Measurements from ENCODE around the gene TARM1.

TARM1 gene

DNA sequence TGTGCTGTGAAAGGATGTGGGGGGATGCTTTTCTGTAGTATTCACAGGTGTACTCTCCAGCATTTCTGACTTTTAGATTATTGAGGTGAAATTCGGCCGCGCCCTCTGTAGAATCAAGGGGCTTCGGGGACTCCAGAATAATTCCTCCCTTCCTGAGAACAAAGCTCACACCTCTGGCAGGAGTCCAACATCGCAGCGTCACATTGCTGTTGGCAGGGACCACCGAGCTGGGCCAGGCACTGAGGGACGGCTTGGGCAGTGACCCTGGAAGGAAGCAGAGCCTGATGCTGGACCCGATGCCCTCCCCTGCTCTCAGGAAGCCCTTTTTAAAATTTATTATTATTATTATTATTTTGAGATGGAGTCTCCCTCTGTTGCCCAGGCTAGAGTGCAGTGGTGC is 6.3 kb downstream of the TARM1 start:
- DNase-seq (ENCODE audit: extremely low read depth, low read depth) = no peak
- TF ChIP-seq, protein P1, sequence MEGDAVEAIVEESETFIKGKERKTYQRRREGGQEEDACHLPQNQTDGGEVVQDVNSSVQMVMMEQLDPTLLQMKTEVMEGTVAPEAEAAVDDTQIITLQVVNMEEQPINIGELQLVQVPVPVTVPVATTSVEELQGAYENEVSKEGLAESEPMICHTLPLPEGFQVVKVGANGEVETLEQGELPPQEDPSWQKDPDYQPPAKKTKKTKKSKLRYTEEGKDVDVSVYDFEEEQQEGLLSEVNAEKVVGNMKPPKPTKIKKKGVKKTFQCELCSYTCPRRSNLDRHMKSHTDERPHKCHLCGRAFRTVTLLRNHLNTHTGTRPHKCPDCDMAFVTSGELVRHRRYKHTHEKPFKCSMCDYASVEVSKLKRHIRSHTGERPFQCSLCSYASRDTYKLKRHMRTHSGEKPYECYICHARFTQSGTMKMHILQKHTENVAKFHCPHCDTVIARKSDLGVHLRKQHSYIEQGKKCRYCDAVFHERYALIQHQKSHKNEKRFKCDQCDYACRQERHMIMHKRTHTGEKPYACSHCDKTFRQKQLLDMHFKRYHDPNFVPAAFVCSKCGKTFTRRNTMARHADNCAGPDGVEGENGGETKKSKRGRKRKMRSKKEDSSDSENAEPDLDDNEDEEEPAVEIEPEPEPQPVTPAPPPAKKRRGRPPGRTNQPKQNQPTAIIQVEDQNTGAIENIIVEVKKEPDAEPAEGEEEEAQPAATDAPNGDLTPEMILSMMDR (IDR thresholded peaks at IDR 0.05; ENCODE audit: low read depth, low read length) = no peak

DNA sequence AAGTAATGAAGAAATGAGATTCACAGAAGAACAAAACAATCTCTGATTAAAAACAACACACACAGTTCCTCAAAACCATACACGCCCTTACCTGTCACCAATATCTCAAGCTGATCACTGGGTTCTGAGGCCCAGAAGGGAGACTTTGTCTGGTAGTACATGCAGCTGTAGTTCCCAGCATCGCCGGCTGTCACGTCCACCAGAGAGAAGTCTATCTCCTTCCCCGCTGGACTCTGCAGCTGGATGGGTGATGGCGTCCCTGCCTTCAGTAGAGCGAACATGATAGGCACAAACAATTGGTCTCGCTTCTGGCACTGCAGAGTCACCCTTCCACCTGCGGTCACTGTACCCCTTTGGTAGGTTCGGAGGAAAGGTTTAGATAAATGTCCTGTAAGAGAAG is 7.3 kb downstream of the TARM1 start:
- TF ChIP-seq, protein P1 (IDR thresholded peaks at IDR 0.05; ENCODE audit: low read depth, low read length) = no peak
- DNase-seq (ENCODE audit: extremely low read depth, low read depth) = no peak

DNA sequence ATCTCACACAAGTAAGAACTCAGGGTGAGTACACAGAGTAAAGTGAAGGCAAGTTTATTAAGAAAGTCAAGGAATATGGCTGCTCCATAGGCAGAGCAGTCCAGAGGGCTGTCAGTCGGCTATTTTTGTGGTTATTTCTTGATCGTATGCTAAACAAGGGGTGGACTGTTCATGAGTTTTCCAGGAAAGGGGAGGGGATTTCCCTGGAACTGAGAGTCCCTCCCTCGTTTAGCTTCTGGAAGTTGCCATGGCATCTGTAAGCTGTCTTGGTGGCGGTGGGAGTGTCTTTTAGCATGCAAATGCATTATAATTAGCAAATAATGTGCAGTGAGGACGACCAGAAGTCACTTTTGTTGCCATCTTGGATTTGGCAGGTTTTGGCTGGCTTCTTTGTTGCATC is 11.7 kb downstream of the TARM1 start:
- TF ChIP-seq, protein P1 (IDR thresholded peaks at IDR 0.05; ENCODE audit: low read depth, low read length) = no peak
- DNase-seq (ENCODE audit: extremely low read depth, low read depth) = no peak

DNA sequence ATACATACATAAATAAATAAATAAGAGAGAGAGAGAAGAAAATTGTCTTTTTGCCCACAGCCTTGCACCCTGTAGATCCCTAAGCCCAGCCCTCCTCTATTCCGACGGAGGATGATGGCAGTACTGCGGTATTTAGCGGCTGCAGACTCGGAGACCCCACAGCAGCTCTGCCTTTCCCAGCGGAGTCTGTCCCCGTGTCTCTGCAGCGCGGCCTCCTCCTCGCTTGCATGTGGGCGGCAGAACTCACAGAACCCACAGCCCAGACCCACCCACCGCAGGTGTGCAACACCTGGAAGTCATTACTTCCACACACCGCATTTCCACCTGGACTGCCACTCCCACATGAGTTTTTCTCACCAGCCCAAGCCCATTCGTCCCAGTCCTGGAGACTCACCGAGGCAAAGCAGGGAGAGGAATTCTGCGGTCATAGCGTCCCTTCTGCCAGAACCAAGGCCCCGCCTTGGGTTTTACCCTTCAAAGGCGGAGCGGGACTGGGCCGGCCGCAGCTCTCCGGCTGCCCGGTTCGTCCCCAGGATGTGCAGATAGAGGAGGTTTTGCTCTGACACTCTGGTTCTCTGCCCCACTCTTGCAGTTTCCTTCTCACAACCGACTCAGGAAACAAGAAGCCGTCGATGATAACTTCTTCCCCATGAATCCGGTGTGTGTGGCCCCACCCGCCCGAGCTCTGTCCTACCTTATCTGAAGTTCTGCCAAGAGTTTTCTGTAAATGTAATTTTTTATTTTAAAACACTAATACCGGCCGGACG is 17.6 kb downstream of the TARM1 start, which contains the start of gene VSTM1:
Gene VSTM1 (minus strand): TSS at position 548 of the 767 bp plus-strand sequence. CDS start 120 bp downstream, at position 428.
- no peak for DNase-seq (ENCODE audit: extremely low read depth, low read depth)
- TF ChIP-seq, protein P1 (IDR thresholded peaks at IDR 0.05; ENCODE audit: low read depth, low read length) = no peak

DNA sequence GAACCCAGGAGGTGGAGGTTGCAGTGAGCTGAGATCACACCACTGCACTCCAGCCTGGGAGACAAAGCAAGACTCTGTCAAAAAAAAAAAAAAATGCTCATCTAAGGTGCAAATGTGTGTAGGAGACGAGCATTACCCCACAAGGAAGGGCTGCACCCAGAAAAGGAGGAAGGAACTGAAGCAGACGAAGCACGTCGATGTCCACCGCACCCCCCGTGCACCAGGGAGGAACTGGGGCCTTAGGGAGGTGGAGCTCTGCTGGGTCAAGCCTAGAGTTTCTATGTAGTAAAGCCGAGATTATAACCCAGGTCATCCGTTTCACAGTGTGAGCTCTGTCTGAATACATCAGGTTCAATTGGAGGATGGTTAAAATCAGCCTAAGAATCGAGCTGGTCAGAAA is 18.5 kb downstream of the TARM1 start:
- TF ChIP-seq, protein P1 (IDR thresholded peaks at IDR 0.05; ENCODE audit: low read depth, low read length) = no peak
- DNase-seq (ENCODE audit: extremely low read depth, low read depth) = no peak

DNA sequence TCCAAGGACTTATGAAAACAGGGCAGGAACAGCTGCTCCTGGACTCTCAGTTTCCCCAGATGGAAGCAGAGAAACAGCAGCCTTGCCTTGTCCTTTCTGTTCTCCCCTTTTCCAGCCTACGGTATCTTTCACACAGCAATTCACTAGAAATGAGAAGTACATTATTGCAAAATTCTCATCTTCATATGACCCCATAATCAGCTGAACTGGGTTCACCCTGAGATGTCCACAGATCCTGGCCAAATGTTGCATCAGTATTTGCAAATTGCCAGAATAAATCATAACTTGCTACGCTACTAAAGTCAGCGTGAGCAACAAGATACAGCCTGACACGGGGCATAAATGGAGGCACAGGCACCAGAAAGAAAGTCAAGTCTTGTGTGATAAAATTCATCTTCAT is 33.5 kb downstream of the TARM1 start:
- TF ChIP-seq, protein P1 (IDR thresholded peaks at IDR 0.05; ENCODE audit: low read depth, low read length) = no peak
- no peak for DNase-seq (ENCODE audit: extremely low read depth, low read depth)

DNA sequence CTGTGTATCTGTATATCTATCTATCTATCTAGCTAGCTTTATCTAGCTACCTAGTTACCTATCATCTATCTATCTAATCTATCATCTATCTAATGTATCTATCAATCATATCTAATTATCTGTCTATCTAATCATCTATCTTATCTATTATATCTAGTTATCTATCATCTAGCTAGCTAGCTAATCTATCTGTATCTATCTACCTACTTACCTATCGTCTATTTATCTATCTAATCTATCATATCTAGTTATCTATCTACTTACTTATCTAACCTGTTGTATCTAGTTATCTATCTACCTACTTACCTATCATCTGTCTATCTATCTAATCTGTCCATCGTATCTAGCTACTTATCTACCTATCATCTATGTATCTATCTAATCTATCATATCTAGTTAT is 35.4 kb downstream of the TARM1 start:
- DNase-seq (ENCODE audit: extremely low read depth, low read depth) = no peak
- TF ChIP-seq, protein P1 (IDR thresholded peaks at IDR 0.05; ENCODE audit: low read depth, low read length) = no peak
